Osteoblast (primary cell): ENCODE data around the gene TRIM67. TPM values are rescaled to one million over a fixed set of nuclear protein-coding genes. Genes with fewer than 3 reads are reported as not detected.

Experiments
- DNase-seq: peaks from one replicate; pipeline ENCODE4 v3.0.0; 2011; ENCODE audit warnings: low spot score, mixed read lengths; ENCODE audit not compliant: insufficient read length; ENCODE audit errors: missing footprints
- H2AFZ ChIP-seq: 2 replicates; pipeline ENCODE4 v1.6.0; 2011; ENCODE audit warnings: mild to moderate bottlenecking, low read length
- H3K27ac ChIP-seq: 2 replicates; pipeline ENCODE4 v1.5.1; 2011; ENCODE audit warnings: mild to moderate bottlenecking, low read depth, low read length, moderate library complexity
- H3K27me3 ChIP-seq: 2 replicates; pipeline ENCODE4 v1.6.0; 2012; ENCODE audit warnings: mild to moderate bottlenecking, control low read depth, inconsistent platforms, low read length, moderate library complexity; ENCODE audit not compliant: insufficient read depth
- H3K36me3 ChIP-seq: 2 replicates; pipeline ENCODE4 v1.5.1; 2011; ENCODE audit warnings: mild to moderate bottlenecking, low read length, control low read depth, moderate library complexity; ENCODE audit not compliant: insufficient read depth
- H3K4me1 ChIP-seq: 2 replicates; pipeline ENCODE4 v1.5.1; 2011; ENCODE audit warnings: mild to moderate bottlenecking, low read length, control low read depth, moderate library complexity; ENCODE audit not compliant: insufficient read depth
- H3K4me2 ChIP-seq: 2 replicates; pipeline ENCODE4 v1.6.0; 2011; ENCODE audit warnings: mild to moderate bottlenecking, low read length; ENCODE audit not compliant: insufficient read depth
- H3K4me3 ChIP-seq: fragments of 200-600 bp; sonication (generic); 3 replicates; pipeline ENCODE4 v1.5.1; 2012; ENCODE audit warnings: mild to moderate bottlenecking, low read length, inconsistent platforms; ENCODE audit not compliant: insufficient read depth
- H3K79me2 ChIP-seq: 2 replicates; pipeline ENCODE4 v1.6.0; 2012; ENCODE audit warnings: mild to moderate bottlenecking, low read length, control low read depth, inconsistent platforms; ENCODE audit not compliant: insufficient read depth
- H3K9me3 ChIP-seq: 2 replicates; pipeline ENCODE4 v1.5.1; 2011; ENCODE audit warnings: low read depth, low read length, control low read depth
- H4K20me1 ChIP-seq: 2 replicates; pipeline ENCODE4 v1.6.0; 2012; ENCODE audit warnings: mild to moderate bottlenecking, low read length, control low read depth; ENCODE audit not compliant: insufficient read depth
- total RNA-seq: library from RNA; depleted of rRNA; stranded (reverse); fragments of >200 nt; gene quantifications from 2 replicates; pipeline ENCODE4 v1.2.3, GENCODE V29; 2012
- TF ChIP-seq, protein P1 (sequence below): IDR thresholded peaks from 2 replicates; pipeline ENCODE4 v1.5.1; 2011; ENCODE audit warnings: mild to moderate bottlenecking, low read depth, low read length, moderate library complexity; ENCODE audit errors: extremely low read depth

TRIM67 gene
- total RNA-seq, 1 donor = 0.36 TPM

DNA sequence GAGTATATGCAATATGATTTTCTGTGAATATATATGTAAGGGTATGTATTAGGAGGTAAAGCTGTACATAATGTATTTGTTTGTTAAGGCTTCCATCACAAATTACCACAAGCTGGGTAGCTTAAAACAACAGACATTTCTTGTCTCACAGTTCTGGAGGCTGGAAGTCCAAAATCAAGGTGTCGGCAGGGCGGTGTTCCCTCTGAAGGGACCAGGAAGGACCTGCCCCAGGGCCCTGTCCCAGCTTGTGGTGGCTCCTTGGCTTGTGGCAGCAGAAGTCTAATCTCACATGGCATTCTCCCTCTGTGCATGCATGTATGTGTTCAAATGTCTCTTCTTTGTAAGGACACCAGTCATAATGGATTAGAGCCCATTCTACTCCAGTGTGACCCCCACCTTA, 17.1 kb downstream of the TRIM67 start:
- Histone ChIP-seq H3K4me3 (no peak overlapping the region), H2AFZ (no peak overlapping the region), H3K27me3 (peaks cover 18% of the 10 kb centered on the region), H3K4me2 (no peak overlapping the region), H4K20me1 (no peaks in the 10 kb centered on the region), H3K79me2 (no peaks in the 10 kb centered on the region), H3K9me3 (no peaks in the 10 kb centered on the region), H3K36me3 (no peaks in the 10 kb centered on the region), H3K27ac (no peak overlapping the region), H3K4me1 (no peaks in the 10 kb centered on the region)
- no peak for DNase-seq
- TF ChIP-seq, protein P1, sequence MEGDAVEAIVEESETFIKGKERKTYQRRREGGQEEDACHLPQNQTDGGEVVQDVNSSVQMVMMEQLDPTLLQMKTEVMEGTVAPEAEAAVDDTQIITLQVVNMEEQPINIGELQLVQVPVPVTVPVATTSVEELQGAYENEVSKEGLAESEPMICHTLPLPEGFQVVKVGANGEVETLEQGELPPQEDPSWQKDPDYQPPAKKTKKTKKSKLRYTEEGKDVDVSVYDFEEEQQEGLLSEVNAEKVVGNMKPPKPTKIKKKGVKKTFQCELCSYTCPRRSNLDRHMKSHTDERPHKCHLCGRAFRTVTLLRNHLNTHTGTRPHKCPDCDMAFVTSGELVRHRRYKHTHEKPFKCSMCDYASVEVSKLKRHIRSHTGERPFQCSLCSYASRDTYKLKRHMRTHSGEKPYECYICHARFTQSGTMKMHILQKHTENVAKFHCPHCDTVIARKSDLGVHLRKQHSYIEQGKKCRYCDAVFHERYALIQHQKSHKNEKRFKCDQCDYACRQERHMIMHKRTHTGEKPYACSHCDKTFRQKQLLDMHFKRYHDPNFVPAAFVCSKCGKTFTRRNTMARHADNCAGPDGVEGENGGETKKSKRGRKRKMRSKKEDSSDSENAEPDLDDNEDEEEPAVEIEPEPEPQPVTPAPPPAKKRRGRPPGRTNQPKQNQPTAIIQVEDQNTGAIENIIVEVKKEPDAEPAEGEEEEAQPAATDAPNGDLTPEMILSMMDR = no peak

GRCh38 chr1:231180034-231180433, 18.2 kb downstream of the TRIM67 start:
- Histone ChIP-seq H3K4me3 (no peak overlapping the region), H2AFZ (no peak overlapping the region), H3K27ac (no peak overlapping the region), H3K4me1 (no peaks in the 10 kb centered on the region), H3K4me2 (no peak overlapping the region), H3K79me2 (no peaks in the 10 kb centered on the region), H3K27me3 (peaks cover 19% of the 10 kb centered on the region), H3K36me3 (no peaks in the 10 kb centered on the region), H3K9me3 (no peaks in the 10 kb centered on the region), H4K20me1 (no peaks in the 10 kb centered on the region)
- TF ChIP-seq, protein P1 = no peak
- DNase-seq = no peak

GRCh38 chr1:231181271-231181670, 19.4 kb downstream of the TRIM67 start:
- Histone ChIP-seq H3K9me3 (no peaks in the 10 kb centered on the region), H3K4me2 (no peak overlapping the region), H2AFZ (no peak overlapping the region), H3K4me1 (no peaks in the 10 kb centered on the region), H3K27ac (no peak overlapping the region), H3K79me2 (no peaks in the 10 kb centered on the region), H3K36me3 (no peaks in the 10 kb centered on the region), H3K27me3 (peaks cover 15% of the 10 kb centered on the region), H4K20me1 (no peaks in the 10 kb centered on the region), H3K4me3 (no peak overlapping the region)
- TF ChIP-seq, protein P1 = no peak
- DNase-seq = no peak

GRCh38 chr1:231182317-231182716, 20.5 kb downstream of the TRIM67 start:
- Histone ChIP-seq H3K4me2 (no peak overlapping the region), H3K27me3 (peaks cover 15% of the 10 kb centered on the region), H4K20me1 (no peaks in the 10 kb centered on the region), H2AFZ (no peak overlapping the region), H3K4me1 (no peaks in the 10 kb centered on the region), H3K4me3 (no peak overlapping the region), H3K79me2 (no peaks in the 10 kb centered on the region), H3K36me3 (no peaks in the 10 kb centered on the region), H3K27ac (no peak overlapping the region), H3K9me3 (no peaks in the 10 kb centered on the region)
- TF ChIP-seq, protein P1 = no peak
- no peak for DNase-seq
